Measurements from ENCODE around the gene CRAT.

DNA sequence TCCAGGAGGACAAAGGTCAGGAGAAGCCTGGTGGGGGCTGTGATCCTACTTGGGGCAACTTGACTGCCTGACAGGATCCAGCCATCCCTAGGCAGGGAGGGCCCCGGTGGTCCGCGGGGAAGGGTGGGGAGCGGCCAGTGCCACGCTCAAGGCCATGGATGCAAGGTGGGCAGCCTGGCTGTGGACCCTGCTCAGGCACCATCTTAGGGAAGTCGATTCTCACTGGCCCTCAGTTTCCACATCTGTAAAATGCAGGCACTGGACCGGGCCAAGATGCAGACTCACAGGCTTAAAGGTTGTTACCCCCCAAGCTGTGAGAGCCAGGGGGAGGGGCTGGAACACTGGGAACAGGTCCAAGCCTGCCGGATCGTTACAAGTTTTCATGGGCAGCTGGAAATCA is 38.4 kb downstream of the CRAT start:
- TF ChIP-seq, protein P1, sequence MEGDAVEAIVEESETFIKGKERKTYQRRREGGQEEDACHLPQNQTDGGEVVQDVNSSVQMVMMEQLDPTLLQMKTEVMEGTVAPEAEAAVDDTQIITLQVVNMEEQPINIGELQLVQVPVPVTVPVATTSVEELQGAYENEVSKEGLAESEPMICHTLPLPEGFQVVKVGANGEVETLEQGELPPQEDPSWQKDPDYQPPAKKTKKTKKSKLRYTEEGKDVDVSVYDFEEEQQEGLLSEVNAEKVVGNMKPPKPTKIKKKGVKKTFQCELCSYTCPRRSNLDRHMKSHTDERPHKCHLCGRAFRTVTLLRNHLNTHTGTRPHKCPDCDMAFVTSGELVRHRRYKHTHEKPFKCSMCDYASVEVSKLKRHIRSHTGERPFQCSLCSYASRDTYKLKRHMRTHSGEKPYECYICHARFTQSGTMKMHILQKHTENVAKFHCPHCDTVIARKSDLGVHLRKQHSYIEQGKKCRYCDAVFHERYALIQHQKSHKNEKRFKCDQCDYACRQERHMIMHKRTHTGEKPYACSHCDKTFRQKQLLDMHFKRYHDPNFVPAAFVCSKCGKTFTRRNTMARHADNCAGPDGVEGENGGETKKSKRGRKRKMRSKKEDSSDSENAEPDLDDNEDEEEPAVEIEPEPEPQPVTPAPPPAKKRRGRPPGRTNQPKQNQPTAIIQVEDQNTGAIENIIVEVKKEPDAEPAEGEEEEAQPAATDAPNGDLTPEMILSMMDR (IDR thresholded peaks at IDR 0.05), result no peak
- no peak for TF ChIP-seq POLR2A (IDR thresholded peaks at IDR 0.05)

All from uterus (tissue), 2 donors.